Tibial nerve (tissue), 4 donors: ENCODE results near the gene SRRM2. TPM values are rescaled to one million over a fixed set of nuclear protein-coding genes. Genes with fewer than 3 reads are reported as not detected.

Source experiments
- DNase-seq, 2 donors: peaks; one replicate each; pipeline ENCODE4 v3.0.0-alpha.2; 2019; ENCODE audit warnings: low spot score in 2 of 2
- H3K27ac ChIP-seq, 4 donors: fragments of 200-600 bp; sonication (generic) in 3 of 4; one replicate each; pipeline ENCODE4 v1.5.1; 2017 to 2019; ENCODE audit warnings: mild to moderate bottlenecking in 1 of 4
- H3K27me3 ChIP-seq, 2 donors: fragments of 200-600 bp; sonication (generic) in 1 of 2; one replicate each; pipeline versions ENCODE4 v1.5.1 to v1.6.0; 2017 to 2019
- H3K36me3 ChIP-seq, 3 donors: fragments of 200-600 bp; sonication (generic); one replicate each; pipeline ENCODE4 v1.5.1; 2018 to 2019
- H3K4me1 ChIP-seq, 4 donors: fragments of 200-600 bp; sonication (generic) in 3 of 4; one replicate each; pipeline ENCODE4 v1.5.1; 2017 to 2019
- H3K4me3 ChIP-seq, 4 donors: fragments of 200-600 bp; sonication (generic) in 3 of 4; one replicate each; pipeline ENCODE4 v1.5.1; 2017 to 2019; ENCODE audit warnings: mild to moderate bottlenecking in 1 of 4, moderate library complexity in 1 of 4
- H3K9me3 ChIP-seq, 4 donors: fragments of 200-600 bp; sonication (generic) in 3 of 4; one replicate each; pipeline ENCODE4 v1.5.1; 2017 to 2019
- CTCF ChIP-seq, 5 experiments: fragments of 200-600 bp in 3 of 5; fragments of 450-650 bp in 2 of 5; sonication (generic) in 3 of 5; IDR thresholded peaks; one replicate each; pipeline ENCODE4 v1.5.1; 2016 to 2019; ENCODE audit warnings: antibody characterized with exemption in 5 of 5, mild to moderate bottlenecking in 3 of 5, moderate library complexity in 2 of 5
- EP300 ChIP-seq, 2 donors: sonication (generic); formaldehyde crosslinking; IDR thresholded peaks; one replicate each; pipeline ENCODE4 v1.6.1; 2017; ENCODE audit warnings: antibody characterized with exemption in 2 of 2, mild to moderate bottlenecking in 1 of 2
- POLR2A ChIP-seq, 2 donors: fragments of 450-650 bp; IDR thresholded peaks; one replicate each; pipeline ENCODE4 v1.6.1; 2017; ENCODE audit warnings: antibody characterized with exemption in 2 of 2, mild to moderate bottlenecking in 2 of 2, moderate library complexity in 2 of 2
- WGBS, 2 donors: methylation state at CpG; one replicate each; pipeline ENCODE4 v1.1.5; 2018; 5-methylcytosine and 5-hydroxymethylcytosine counted together
- total RNA-seq, 4 donors: library from RNA; depleted of rRNA; stranded (reverse); fragments of >200 nt; gene quantifications; one replicate each; pipeline ENCODE4 v1.1.0, GENCODE V29; 2016

The SRRM2 gene
- total RNA-seq, 4 donors from 2014 or later = 843 to 1,374 (median 886) TPM

GRCh38 chr16:2708955-2709587, 43.4 kb upstream of the SRRM2 start:
- Histone ChIP-seq H3K36me3 (peaks cover 0 to 64% (median 2%) of the 10 kb centered on the region in 3 donors), H3K27ac (no peak overlapping the region), H3K4me1 (no peaks in the 10 kb centered on the region), H3K27me3 (no peaks in the 10 kb centered on the region), H3K4me3 (no peak overlapping the region), H3K9me3 (no peaks in the 10 kb centered on the region)
- TF ChIP-seq CTCF (IDR thresholded peaks at IDR 0.05) (no peak), POLR2A (IDR thresholded peaks at IDR 0.05) (no peak), EP300 (IDR thresholded peaks at IDR 0.05) (no peak)
- no peak for DNase-seq
- 94% methylated on average over 22 of the region's 22 CpGs for WGBS, 2 donors

DNA sequence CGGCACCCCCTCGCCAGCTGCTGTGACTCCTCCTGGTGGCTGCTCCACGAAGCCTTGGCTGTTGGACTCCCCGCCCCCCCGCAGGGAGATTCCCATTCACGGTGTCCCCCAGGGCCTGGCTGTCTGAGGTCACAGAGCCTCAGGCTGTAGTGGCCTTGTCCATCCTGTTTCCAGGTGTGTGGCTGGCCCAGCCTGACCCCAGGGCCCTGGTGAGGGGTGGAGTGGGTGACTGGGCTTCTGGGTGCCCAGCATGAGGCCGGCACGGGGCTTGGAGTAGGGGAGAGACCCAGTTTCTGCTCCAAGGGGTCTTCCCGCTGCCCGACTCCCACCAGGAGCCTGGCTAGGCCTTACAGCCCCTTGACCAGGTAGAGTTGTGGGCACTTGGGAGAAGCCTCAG, 42.9 kb upstream of the SRRM2 start:
- Histone ChIP-seq H3K9me3 (no peaks in the 10 kb centered on the region), H3K27me3 (no peaks in the 10 kb centered on the region), H3K4me1 (no peaks in the 10 kb centered on the region), H3K36me3 (peaks cover 0 to 59% (median 2%) of the 10 kb centered on the region in 3 donors), H3K4me3 (no peak overlapping the region), H3K27ac (no peak overlapping the region)
- TF ChIP-seq EP300 (IDR thresholded peaks at IDR 0.05) (no peak), CTCF (IDR thresholded peaks at IDR 0.05) (no peak), POLR2A (IDR thresholded peaks at IDR 0.05) (no peak)
- WGBS, 2 donors = 92 to 93% methylated on average over 6 to 10 of the region's 10 CpGs
- no peak for DNase-seq

DNA sequence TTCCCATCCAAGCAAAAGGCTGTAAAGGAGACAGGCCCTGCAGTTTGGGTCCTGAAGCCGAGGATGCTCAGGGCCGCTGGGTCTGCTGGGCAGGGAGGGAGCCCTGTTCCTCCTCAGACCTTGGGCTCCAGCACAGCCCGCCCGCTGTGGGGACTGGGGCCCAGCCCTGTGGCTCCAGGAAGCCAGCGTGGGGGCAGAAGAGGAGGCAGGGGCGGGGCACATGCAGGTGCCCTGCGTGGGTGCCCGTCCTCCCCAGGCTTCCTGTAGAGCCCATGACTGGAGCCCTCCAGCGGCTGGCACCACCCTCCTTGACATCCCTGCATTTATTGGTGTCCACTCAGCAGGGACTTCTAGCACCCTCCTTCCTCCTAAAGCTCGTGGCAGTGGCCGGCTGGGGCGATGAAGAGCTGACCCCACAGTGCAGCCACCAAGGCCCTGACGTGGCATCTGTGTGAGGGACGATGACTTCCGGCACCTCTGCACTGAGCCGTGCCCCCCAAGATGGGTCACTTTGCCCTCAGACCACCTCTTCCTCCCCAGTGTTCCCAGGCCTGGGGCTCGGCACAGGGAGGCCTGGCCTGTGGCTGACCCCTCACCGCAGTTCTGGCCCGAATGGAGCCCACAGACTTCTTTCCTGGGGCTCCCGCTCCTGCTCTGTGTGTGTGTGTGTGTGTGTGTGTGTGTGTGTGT, 42.3 kb upstream of the SRRM2 start:
- no peaks in the 10 kb centered on the region for H3K9me3 ChIP-seq
- DNase-seq = no peak
- no peak overlapping the region for H3K4me3 ChIP-seq
- no peaks in the 10 kb centered on the region for H3K4me1 ChIP-seq
- H3K36me3 ChIP-seq = peaks cover 0 to 53% (median 2%) of the 10 kb centered on the region in 3 donors
- WGBS, 2 donors = 81 to 86% methylated on average over 14 to 20 of the region's 20 CpGs
- H3K27me3 ChIP-seq = peaks cover 0 to 2% of the 10 kb centered on the region in 2 donors
- TF ChIP-seq CTCF (IDR thresholded peaks at IDR 0.05) (no peak), POLR2A (IDR thresholded peaks at IDR 0.05) (no peak), EP300 (IDR thresholded peaks at IDR 0.05) (no peak)
- no peak overlapping the region for H3K27ac ChIP-seq

DNA sequence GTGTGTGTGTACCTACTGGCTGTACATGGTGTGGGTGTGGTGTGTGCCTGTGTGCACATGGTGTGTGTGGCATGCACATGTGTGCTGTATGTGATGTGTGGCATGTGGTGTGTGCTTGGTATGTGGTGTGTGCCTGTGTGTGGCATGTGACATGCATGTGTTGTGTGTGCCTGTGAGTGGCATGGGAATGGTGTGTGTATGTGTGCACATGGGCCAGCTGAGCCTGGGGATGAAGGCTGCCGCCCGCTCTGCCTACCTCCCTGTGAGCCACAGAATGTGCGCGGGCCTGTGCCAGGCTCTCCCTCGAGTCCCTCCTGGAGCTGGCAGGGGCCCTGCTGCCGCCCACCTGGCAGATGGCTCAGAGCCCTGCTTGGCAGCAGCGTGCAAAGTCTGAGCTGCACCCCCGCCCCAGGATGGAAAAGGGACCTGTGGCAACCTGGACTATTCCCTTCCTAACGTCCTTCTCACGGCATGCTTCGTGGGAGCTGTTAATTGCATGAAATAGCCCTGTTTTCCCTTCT, 41.7 kb upstream of the SRRM2 start:
- H3K9me3 ChIP-seq = no peaks in the 10 kb centered on the region
- H3K4me1 ChIP-seq = peaks cover 0 to 5% (median 0%) of the 10 kb centered on the region in 4 donors
- TF ChIP-seq POLR2A (IDR thresholded peaks at IDR 0.05) (no peak), CTCF (IDR thresholded peaks at IDR 0.05) (no peak), EP300 (IDR thresholded peaks at IDR 0.05) (no peak)
- H3K27ac ChIP-seq = no peak overlapping the region
- DNase-seq = no peak
- H3K27me3 ChIP-seq = peaks cover 0 to 4% of the 10 kb centered on the region in 2 donors
- H3K4me3 ChIP-seq = no peak overlapping the region
- peaks cover 0 to 47% (median 2%) of the 10 kb centered on the region in 3 donors for H3K36me3 ChIP-seq
- WGBS, 2 donors = 27 to 63% methylated on average over 3 to 5 of the region's 11 CpGs
